ENCODE data around the gene FAM83G. TPM values are rescaled to one million over a fixed set of nuclear protein-coding genes. Genes with fewer than 3 reads are reported as not detected.
"Not testable (repeated sequence)": the region's sequence is repeated elsewhere in the genome, so short reads cannot be mapped to it uniquely, and the experiment has no call there.

FAM83G gene
- 10 to 100 TPM; 24.2 to 27.0 TPM for total RNA-seq
- polyA plus RNA-seq (2013, experiment 1 of 2) = 6.2 TPM
- polyA plus RNA-seq (2013, experiment 2 of 2) = 6.5 TPM
- long read RNA-seq, experiment 1, partial matches to known transcripts = 15 of 15 reads
- long read RNA-seq, experiment 1, other reads (novel, unspliced or antisense) = 0 of 15 reads
- long read RNA-seq, experiment 2, full-length matches to known transcripts = 18 of 44 reads
- long read RNA-seq, experiment 2, partial matches to known transcripts = 12 of 44 reads
- long read RNA-seq, experiment 2, other reads (novel, unspliced or antisense) = 14 of 44 reads
- long read RNA-seq, experiment 3, full-length matches to known transcripts = 22 of 55 reads
- long read RNA-seq, experiment 3, partial matches to known transcripts = 11 of 55 reads
- long read RNA-seq, experiment 3, other reads (novel, unspliced or antisense) = 22 of 55 reads
- long read RNA-seq, experiment 4 = 0 reads

DNA sequence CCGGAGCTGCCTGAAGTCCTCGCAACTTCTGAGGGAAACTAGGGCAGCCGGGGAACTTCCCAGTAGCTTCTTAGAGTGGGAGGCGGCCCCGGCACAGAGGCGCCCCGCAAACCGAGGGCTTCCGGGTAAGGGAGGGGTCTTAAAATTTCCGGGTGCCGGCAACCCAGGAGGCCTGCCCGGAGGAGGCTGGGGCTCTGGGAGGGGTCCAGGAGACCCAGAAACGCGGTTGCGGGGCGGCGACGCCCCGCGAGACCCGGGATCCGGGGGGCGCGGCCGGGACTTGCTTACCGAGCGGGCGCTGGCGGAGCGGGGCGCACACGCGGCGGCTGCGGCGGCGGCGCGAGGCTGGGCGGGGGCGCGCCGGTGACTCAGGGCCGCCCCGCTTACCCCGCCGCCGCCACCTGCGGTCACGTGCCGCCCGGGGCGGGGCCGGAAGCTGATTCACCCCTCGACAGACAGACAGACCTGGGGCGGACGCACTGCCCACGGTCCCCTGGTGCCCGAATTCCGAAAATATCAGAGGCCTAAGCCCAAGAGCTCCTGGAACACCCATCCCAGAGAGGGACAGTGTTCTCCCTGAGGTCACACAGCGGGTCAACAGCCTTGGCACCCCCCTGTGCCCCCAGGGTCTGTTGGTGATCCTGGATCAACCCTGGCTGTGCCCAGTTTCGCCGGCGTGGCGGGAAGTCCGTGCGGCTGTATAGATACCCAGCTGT lies at the start of gene FAM83G:
Gene FAM83G, minus strand, starts transcription at position 344 of the 716 bp plus-strand sequence. CDS start 723 bp downstream, outside the sequence.
- H3K4me3 ChIP-seq (ENCODE audit: low read length) = peak within 1 kb of the TSS; percentile 79
- H3K27me3 ChIP-seq (ENCODE audit: control insufficient read depth, insufficient read depth, low read length, poor library complexity, severe bottlenecking) = no peaks in the 10 kb centered on the region
- H3K36me3 ChIP-seq (ENCODE audit: control insufficient read depth, insufficient read depth, low read length) = peaks cover 21% of the 10 kb centered on the region
- TF ChIP-seq, protein P1, sequence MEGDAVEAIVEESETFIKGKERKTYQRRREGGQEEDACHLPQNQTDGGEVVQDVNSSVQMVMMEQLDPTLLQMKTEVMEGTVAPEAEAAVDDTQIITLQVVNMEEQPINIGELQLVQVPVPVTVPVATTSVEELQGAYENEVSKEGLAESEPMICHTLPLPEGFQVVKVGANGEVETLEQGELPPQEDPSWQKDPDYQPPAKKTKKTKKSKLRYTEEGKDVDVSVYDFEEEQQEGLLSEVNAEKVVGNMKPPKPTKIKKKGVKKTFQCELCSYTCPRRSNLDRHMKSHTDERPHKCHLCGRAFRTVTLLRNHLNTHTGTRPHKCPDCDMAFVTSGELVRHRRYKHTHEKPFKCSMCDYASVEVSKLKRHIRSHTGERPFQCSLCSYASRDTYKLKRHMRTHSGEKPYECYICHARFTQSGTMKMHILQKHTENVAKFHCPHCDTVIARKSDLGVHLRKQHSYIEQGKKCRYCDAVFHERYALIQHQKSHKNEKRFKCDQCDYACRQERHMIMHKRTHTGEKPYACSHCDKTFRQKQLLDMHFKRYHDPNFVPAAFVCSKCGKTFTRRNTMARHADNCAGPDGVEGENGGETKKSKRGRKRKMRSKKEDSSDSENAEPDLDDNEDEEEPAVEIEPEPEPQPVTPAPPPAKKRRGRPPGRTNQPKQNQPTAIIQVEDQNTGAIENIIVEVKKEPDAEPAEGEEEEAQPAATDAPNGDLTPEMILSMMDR (conservative IDR thresholded peaks at IDR 0.05) = no peak
- 6 to 7% methylated on average over 51 to 67 of the region's 67 CpGs for WGBS, 2 experiments (ENCODE audit: insufficient coverage in 1 of 2, insufficient read length in 1 of 2)
- H3K9ac ChIP-seq (ENCODE audit: extremely low read depth, low read length, poor library complexity, severe bottlenecking) = peak within 1 kb of the TSS; percentile 53
- Mint-ChIP-seq H3K9me3 (peaks cover 10% of the 10 kb centered on the region), H3K36me3 (ENCODE audit: low read depth) (peaks cover under 1% of the 10 kb centered on the region), H3K4me3 (peak within 1 kb of the TSS; percentile 78), H3K27me3 (ENCODE audit: insufficient read depth) (no peaks in the 10 kb centered on the region), H3K4me1 (peaks cover 7% of the 10 kb centered on the region), H3K27ac (peak within 1 kb of the TSS; percentile 90)
- peak; percentile 93 for DNase-seq
- no peak within 1 kb of the TSS for H3K27ac ChIP-seq (ENCODE audit: low read depth, low read length)
- H3K4me1 ChIP-seq (ENCODE audit: control insufficient read depth, insufficient read depth, low read length) = peaks cover 5% of the 10 kb centered on the region
- peaks cover 7% of the 10 kb centered on the region for H3K9me3 ChIP-seq (ENCODE audit: control insufficient read depth, low read length)

GRCh38 chr17:19048826-19049225 lies 44.3 kb upstream of the FAM83G start:
- not testable (repeated sequence) for H3K4me3 Mint-ChIP-seq; H3K4me1 ChIP-seq (ENCODE audit: control insufficient read depth, insufficient read depth, low read length); DNase-seq; H3K27me3 ChIP-seq (ENCODE audit: control insufficient read depth, insufficient read depth, low read length, poor library complexity, severe bottlenecking); H3K27ac Mint-ChIP-seq; H3K27ac ChIP-seq (ENCODE audit: low read depth, low read length); H3K4me3 ChIP-seq (ENCODE audit: low read length); H3K9ac ChIP-seq (ENCODE audit: extremely low read depth, low read length, poor library complexity, severe bottlenecking); H3K36me3 Mint-ChIP-seq (ENCODE audit: low read depth); H3K27me3 Mint-ChIP-seq (ENCODE audit: insufficient read depth); H3K4me1 Mint-ChIP-seq; H3K9me3 Mint-ChIP-seq; H3K36me3 ChIP-seq (ENCODE audit: control insufficient read depth, insufficient read depth, low read length); H3K9me3 ChIP-seq (ENCODE audit: control insufficient read depth, low read length)
- WGBS, 2 experiments (ENCODE audit: insufficient coverage in 1 of 2, insufficient read length in 1 of 2) = no CpG with 5 or more reads among the region's 7 CpGs

- not testable (repeated sequence) for H3K9me3 Mint-ChIP-seq; H3K36me3 ChIP-seq (ENCODE audit: control insufficient read depth, insufficient read depth, low read length); H3K4me3 Mint-ChIP-seq; H3K36me3 Mint-ChIP-seq (ENCODE audit: low read depth); H3K27me3 Mint-ChIP-seq (ENCODE audit: insufficient read depth); H3K27me3 ChIP-seq (ENCODE audit: control insufficient read depth, insufficient read depth, low read length, poor library complexity, severe bottlenecking); H3K4me1 Mint-ChIP-seq; H3K27ac ChIP-seq (ENCODE audit: low read depth, low read length); H3K27ac Mint-ChIP-seq; H3K9me3 ChIP-seq (ENCODE audit: control insufficient read depth, low read length); H3K4me1 ChIP-seq (ENCODE audit: control insufficient read depth, insufficient read depth, low read length); H3K4me3 ChIP-seq (ENCODE audit: low read length); DNase-seq; H3K9ac ChIP-seq (ENCODE audit: extremely low read depth, low read length, poor library complexity, severe bottlenecking)
- 92% methylated on average over 3 of the region's 7 CpGs; no CpG with 5 or more reads in 1 of the 2 experiments for WGBS, 2 experiments (ENCODE audit: insufficient coverage in 1 of 2, insufficient read length in 1 of 2)
These were observed 42.9 kb upstream of the FAM83G start for GRCh38 chr17:19047510-19047909.

GRCh38 chr17:19046782-19047375 lies 42.3 kb upstream of the FAM83G start, which contains the start of gene GRAP:
Gene GRAP (minus strand): TSS chr17:19046957. CDS start chr17:19046926, 31 bp downstream.
- not testable (repeated sequence) for H3K27me3 Mint-ChIP-seq (ENCODE audit: insufficient read depth); H3K4me1 ChIP-seq (ENCODE audit: control insufficient read depth, insufficient read depth, low read length); H3K36me3 Mint-ChIP-seq (ENCODE audit: low read depth); H3K27ac Mint-ChIP-seq; H3K4me3 Mint-ChIP-seq; H3K36me3 ChIP-seq (ENCODE audit: control insufficient read depth, insufficient read depth, low read length); H3K4me3 ChIP-seq (ENCODE audit: low read length); H3K27ac ChIP-seq (ENCODE audit: low read depth, low read length); H3K9me3 ChIP-seq (ENCODE audit: control insufficient read depth, low read length); H3K4me1 Mint-ChIP-seq; H3K9ac ChIP-seq (ENCODE audit: extremely low read depth, low read length, poor library complexity, severe bottlenecking); H3K9me3 Mint-ChIP-seq; H3K27me3 ChIP-seq (ENCODE audit: control insufficient read depth, insufficient read depth, low read length, poor library complexity, severe bottlenecking); DNase-seq
- no CpG with 5 or more reads among the region's 12 CpGs for WGBS, 2 experiments (ENCODE audit: insufficient coverage in 1 of 2, insufficient read length in 1 of 2)

DNA sequence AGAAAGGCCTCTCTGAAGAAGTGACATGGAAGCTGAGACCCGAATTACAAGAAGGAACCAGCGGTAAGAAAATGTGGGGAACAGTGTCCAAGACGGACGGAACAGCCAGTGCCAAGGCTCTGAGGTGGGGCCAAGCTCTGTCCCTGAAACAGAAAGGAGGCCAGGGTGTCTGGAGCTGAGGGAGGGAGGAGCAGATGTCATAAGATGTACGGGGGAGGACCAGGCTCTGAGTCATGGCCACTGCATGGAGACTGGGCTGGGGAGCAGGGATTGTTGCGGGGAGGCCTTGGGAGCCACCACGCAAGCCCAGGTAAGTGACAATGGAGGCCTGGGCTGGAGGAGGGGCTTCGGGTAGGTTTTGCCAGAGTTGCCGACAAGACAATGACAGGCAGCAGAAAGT lies 40.1 kb upstream of the FAM83G start:
- not testable (repeated sequence) for H3K4me3 Mint-ChIP-seq; H3K27ac Mint-ChIP-seq; H3K4me1 Mint-ChIP-seq; H3K27me3 ChIP-seq (ENCODE audit: control insufficient read depth, insufficient read depth, low read length, poor library complexity, severe bottlenecking); H3K4me1 ChIP-seq (ENCODE audit: control insufficient read depth, insufficient read depth, low read length); H3K4me3 ChIP-seq (ENCODE audit: low read length); H3K27ac ChIP-seq (ENCODE audit: low read depth, low read length); H3K9me3 Mint-ChIP-seq; H3K9ac ChIP-seq (ENCODE audit: extremely low read depth, low read length, poor library complexity, severe bottlenecking); H3K27me3 Mint-ChIP-seq (ENCODE audit: insufficient read depth); H3K36me3 ChIP-seq (ENCODE audit: control insufficient read depth, insufficient read depth, low read length); H3K36me3 Mint-ChIP-seq (ENCODE audit: low read depth); H3K9me3 ChIP-seq (ENCODE audit: control insufficient read depth, low read length); DNase-seq
- no CpG with 5 or more reads among the region's 9 CpGs for WGBS, 2 experiments (ENCODE audit: insufficient coverage in 1 of 2, insufficient read length in 1 of 2)

GRCh38 chr17:19043032-19043431 lies 38.5 kb upstream of the FAM83G start:
- H3K9me3 Mint-ChIP-seq; H3K27ac Mint-ChIP-seq; H3K36me3 ChIP-seq (ENCODE audit: control insufficient read depth, insufficient read depth, low read length); H3K27me3 ChIP-seq (ENCODE audit: control insufficient read depth, insufficient read depth, low read length, poor library complexity, severe bottlenecking); H3K4me1 Mint-ChIP-seq; H3K4me3 ChIP-seq (ENCODE audit: low read length); H3K27ac ChIP-seq (ENCODE audit: low read depth, low read length); H3K9ac ChIP-seq (ENCODE audit: extremely low read depth, low read length, poor library complexity, severe bottlenecking); H3K4me3 Mint-ChIP-seq; H3K9me3 ChIP-seq (ENCODE audit: control insufficient read depth, low read length); H3K4me1 ChIP-seq (ENCODE audit: control insufficient read depth, insufficient read depth, low read length); H3K27me3 Mint-ChIP-seq (ENCODE audit: insufficient read depth); DNase-seq; H3K36me3 Mint-ChIP-seq (ENCODE audit: low read depth): not testable (repeated sequence)
- WGBS, 2 experiments (ENCODE audit: insufficient coverage in 1 of 2, insufficient read length in 1 of 2) = no CpG with 5 or more reads among the region's 8 CpGs
